HEK293T (cell line): ENCODE measurements around the gene ACACB.

ENCODE experiments used
- ARNT ChIP-seq: fragments of 450-650 bp; IDR thresholded peaks from 2 replicates; pipeline ENCODE4 v1.6.1; 2017; ENCODE audit warnings: mild to moderate bottlenecking
- BHLHE40 ChIP-seq: fragments of 450-650 bp; IDR thresholded peaks from 2 replicates; pipeline ENCODE4 v1.6.1; 2016; ENCODE audit warnings: mild to moderate bottlenecking, moderate library complexity, borderline replicate concordance
- FOXA1 ChIP-seq: fragments of 450-650 bp; IDR thresholded peaks from 2 replicates; pipeline ENCODE4 v1.6.1; 2016; ENCODE audit warnings: mild to moderate bottlenecking
- HDGF ChIP-seq: fragments of 450-650 bp; IDR thresholded peaks from 2 replicates; pipeline ENCODE4 v1.6.1; 2017; ENCODE audit warnings: antibody characterized with exemption, borderline replicate concordance
- ZNF384 ChIP-seq: fragments of 450-650 bp; IDR thresholded peaks from 2 replicates; pipeline ENCODE4 v1.6.1; 2016

- TF ChIP-seq BHLHE40 (no peak), ZNF384 (no peak), HDGF (no peak), FOXA1 (no peak), ARNT (no peak)
These were observed 155.0 kb downstream of the ACACB start for GRCh38 chr12:109271418-109271817.
